Small intestine (tissue), 7 donors: ENCODE measurements around the gene FAM240A. TPM values are rescaled to one million over a fixed set of nuclear protein-coding genes. Genes with fewer than 3 reads are reported as not detected.

Experiments used
- DNase-seq, 2 donors: peaks; one replicate each; pipeline versions ENCODE4 v3.0.0 to v3.0.0-alpha.2; 2013
- FAIRE-seq: peaks from 2 replicates; lab custom pipeline; 2012; peaks lifted over from hg19 to GRCh38; lab: Jason Lieb, UNC
- H3K27ac ChIP-seq, 3 donors: one replicate each; pipeline ENCODE4 v1.5.1; 2013; ENCODE audit warnings: low read length in 2 of 3, mild to moderate bottlenecking in 2 of 3, control low read depth in 1 of 3, inconsistent platforms in 1 of 3, low read depth in 1 of 3, moderate library complexity in 1 of 3
- H3K27me3 ChIP-seq, 3 donors: one replicate each; pipeline ENCODE4 v1.6.1; 2013; ENCODE audit warnings: low read length in 3 of 3, inconsistent platforms in 1 of 3; ENCODE audit not compliant: control insufficient read depth in 3 of 3, insufficient read depth in 3 of 3
- H3K36me3 ChIP-seq, 3 donors: one replicate each; pipeline ENCODE4 v1.6.1; 2013; ENCODE audit warnings: low read length in 3 of 3, inconsistent platforms in 1 of 3, low read depth in 1 of 3, mild to moderate bottlenecking in 1 of 3, moderate library complexity in 1 of 3; ENCODE audit not compliant: control insufficient read depth in 3 of 3, insufficient read depth in 2 of 3
- H3K4me1 ChIP-seq, 3 donors: one replicate each; pipeline ENCODE4 v1.6.1; 2013; ENCODE audit warnings: low read length in 2 of 3, inconsistent platforms in 1 of 3, low read depth in 1 of 3, mild to moderate bottlenecking in 1 of 3, moderate library complexity in 1 of 3; ENCODE audit not compliant: control insufficient read depth in 3 of 3, insufficient read depth in 2 of 3
- H3K4me3 ChIP-seq, 3 donors: one replicate each; pipeline ENCODE4 v1.5.1; 2013; ENCODE audit warnings: low read length in 3 of 3, control low read depth in 1 of 3, inconsistent platforms in 1 of 3, low read depth in 1 of 3, mild to moderate bottlenecking in 1 of 3, moderate library complexity in 1 of 3
- H3K9me3 ChIP-seq, 2 donors: one replicate each; pipeline ENCODE4 v1.6.1; 2013; ENCODE audit warnings: low read depth in 1 of 2, low read length in 1 of 2; ENCODE audit not compliant: control insufficient read depth in 2 of 2, insufficient read depth in 1 of 2
- WGBS, 3 donors: extraction: QIAGEN DNeasy Blood & Tissue Kit; methylation state at CpG; one replicate each; pipeline ENCODE4 v1.1.7; 2013; 5-methylcytosine and 5-hydroxymethylcytosine counted together
- polyA plus RNA-seq, 4 donors: library from polyadenylated mRNA; stranded (reverse) in 3 of 4; unstranded in 1 of 4; fragments of 200-250 nt in 3 of 4; fragments of 120-200 nt in 1 of 4; gene quantifications; one replicate each; pipeline versions ENCODE4 v1.2.1 to v1.2.3, GENCODE V29; 2013
- donor health status: healthy with polysubstance abuse.
- donor health status: control.
- donor health status: control.
- donor health status: Bipolar disorder and iron deficiency.
- donor health status: healthy.

FAM240A gene
- polyA plus RNA-seq, 4 donors = not detected

- H3K27me3 ChIP-seq = peaks cover 0 to 19% (median 0%) of the 10 kb centered on the region in 3 donors
- WGBS, 3 donors = 84 to 89% (median 85%) methylated on average over 8 of the region's 8 CpGs
- no peaks in the 10 kb centered on the region for H3K9me3 ChIP-seq
- DNase-seq (no peak), FAIRE-seq (no peak)
- H3K36me3 ChIP-seq = no peaks in the 10 kb centered on the region
- no peak overlapping the region for H3K4me3 ChIP-seq
- H3K27ac ChIP-seq = no peak overlapping the region
- no peaks in the 10 kb centered on the region for H3K4me1 ChIP-seq
Measured at GRCh38 chr3:46595819-46596314, 16.5 kb upstream of the FAM240A start.

- Histone ChIP-seq H3K27ac (no peak overlapping the region), H3K4me3 (no peak overlapping the region), H3K27me3 (peaks cover 0 to 13% (median 0%) of the 10 kb centered on the region in 3 donors), H3K9me3 (no peaks in the 10 kb centered on the region), H3K36me3 (no peaks in the 10 kb centered on the region), H3K4me1 (no peaks in the 10 kb centered on the region)
- no peak for DNase-seq
- no peak for FAIRE-seq
- 79 to 85% (median 84%) methylated on average over 5 of the region's 5 CpGs for WGBS, 3 donors
Measured at GRCh38 chr3:46599590-46599989, 12.7 kb upstream of the FAM240A start.

- FAIRE-seq (no peak), DNase-seq (no peak)
- H3K9me3 ChIP-seq = no peaks in the 10 kb centered on the region
- H3K27me3 ChIP-seq = peaks cover 0 to 20% (median 0%) of the 10 kb centered on the region in 3 donors
- H3K4me1 ChIP-seq = no peaks in the 10 kb centered on the region
- WGBS, 3 donors = 32 to 40% (median 36%) methylated on average over 1 of the region's 1 CpG
- no peak overlapping the region for H3K4me3 ChIP-seq
- H3K36me3 ChIP-seq = no peaks in the 10 kb centered on the region
- H3K27ac ChIP-seq = no peak overlapping the region
Measured at GRCh38 chr3:46603446-46604046, 8.8 kb upstream of the FAM240A start.

- 79 to 93% (median 88%) methylated on average over 2 of the region's 2 CpGs for WGBS, 3 donors
- Histone ChIP-seq H3K4me1 (no peaks in the 10 kb centered on the region), H3K36me3 (no peaks in the 10 kb centered on the region), H3K9me3 (no peaks in the 10 kb centered on the region), H3K27ac (no peak overlapping the region), H3K4me3 (no peak overlapping the region), H3K27me3 (peaks cover 0 to 15% (median 0%) of the 10 kb centered on the region in 3 donors)
- DNase-seq (no peak), FAIRE-seq (no peak)
Measured at GRCh38 chr3:46604127-46604526, 8.2 kb upstream of the FAM240A start.

GRCh38 chr3:46607603-46608028 lies 4.7 kb upstream of the FAM240A start:
- Histone ChIP-seq H3K36me3 (no peaks in the 10 kb centered on the region), H3K27ac (no peak overlapping the region), H3K27me3 (peaks cover 0 to 7% (median 0%) of the 10 kb centered on the region in 3 donors), H3K9me3 (no peaks in the 10 kb centered on the region), H3K4me1 (no peaks in the 10 kb centered on the region), H3K4me3 (no peak overlapping the region)
- DNase-seq = no peak
- no peak for FAIRE-seq
- WGBS, 3 donors = 75 to 87% (median 84%) methylated on average over 6 of the region's 6 CpGs

GRCh38 chr3:46609212-46609721 lies 3.1 kb upstream of the FAM240A start:
- Histone ChIP-seq H3K36me3 (no peaks in the 10 kb centered on the region), H3K27ac (no peak overlapping the region), H3K4me1 (no peaks in the 10 kb centered on the region), H3K9me3 (no peaks in the 10 kb centered on the region), H3K27me3 (peaks cover 0 to 7% (median 0%) of the 10 kb centered on the region in 3 donors), H3K4me3 (no peak overlapping the region)
- FAIRE-seq (no peak), DNase-seq (no peak)
- WGBS, 3 donors = 71 to 81% (median 78%) methylated on average over 5 of the region's 5 CpGs

- DNase-seq (no peak), FAIRE-seq (no peak)
- H3K27me3 ChIP-seq = peaks cover 0 to 7% (median 0%) of the 10 kb centered on the region in 3 donors
- no peaks in the 10 kb centered on the region for H3K4me1 ChIP-seq
- no peak overlapping the region for H3K27ac ChIP-seq
- WGBS, 3 donors = 87 to 93% (median 90%) methylated on average over 12 of the region's 12 CpGs
- no peaks in the 10 kb centered on the region for H3K9me3 ChIP-seq
- H3K36me3 ChIP-seq = no peaks in the 10 kb centered on the region
- no peak overlapping the region for H3K4me3 ChIP-seq
Measured at GRCh38 chr3:46609944-46610722, 2.2 kb upstream of the FAM240A start.

GRCh38 chr3:46613313-46614005 lies 1.1 kb downstream of the FAM240A start:
- Histone ChIP-seq H3K9me3 (no peaks in the 10 kb centered on the region), H3K4me3 (no peak overlapping the region), H3K4me1 (no peaks in the 10 kb centered on the region), H3K27ac (no peak overlapping the region), H3K27me3 (peaks cover 0 to 2% (median 0%) of the 10 kb centered on the region in 3 donors), H3K36me3 (no peaks in the 10 kb centered on the region)
- no peak for FAIRE-seq
- DNase-seq = no peak
- WGBS, 3 donors = 70 to 81% (median 74%) methylated on average over 10 of the region's 10 CpGs
